OCI-LY7 (cell line): ENCODE data around the gene TRPM3.

Experiments used
- CTCF ChIP-seq: fragments of 200-600 bp; sonication (generic); conservative IDR thresholded peaks from 2 replicates; pipeline ENCODE4 v1.5.1; 2014; ENCODE audit warnings: mild to moderate bottlenecking, antibody characterized with exemption, low read length, moderate library complexity, mixed read lengths
- EZH2phosphoT487 ChIP-seq: fragments of 200-600 bp; sonication (generic); IDR thresholded peaks from 2 replicates; pipeline ENCODE4 v1.6.1; 2018; ENCODE audit warnings: low read depth, borderline replicate concordance, mild to moderate bottlenecking, mixed run types, antibody characterized with exemption, low read length, moderate library complexity, mixed read lengths

GRCh38 chr9:70554881-70555280 is 566.5 kb downstream of the TRPM3 start:
- TF ChIP-seq CTCF = no peak
- TF ChIP-seq EZH2phosphoT487 = no peak
